Right lung (tissue), 5 donors: ENCODE data around the gene POLR3A. TPM values are rescaled to one million over a fixed set of nuclear protein-coding genes. Genes with fewer than 3 reads are reported as not detected.

Experiments used
- DNase-seq, 2 donors: peaks; one replicate each; pipeline ENCODE4 v3.0.0-alpha.2; 2013
- polyA plus RNA-seq, 5 donors: library from polyadenylated mRNA; unstranded; fragments of 120-200 nt; gene quantifications; one replicate each; pipeline versions ENCODE4 v1.2.1 to v1.2.3, GENCODE V29; 2013; ENCODE audit warnings: inconsistent platforms in 1 of 5, low replicate concordance in 1 of 5; ENCODE audit not compliant: insufficient read length in 5 of 5, insufficient read depth in 1 of 5

The POLR3A gene
- polyA plus RNA-seq, 5 donors: 14.7 to 20.8 (median 17.0) TPM

GRCh38 chr10:77921395-77921794 is 107.9 kb downstream of the POLR3A start:
- no peak for DNase-seq

- no peak for DNase-seq
These were observed 108.8 kb downstream of the POLR3A start for GRCh38 chr10:77920495-77920894.

GRCh38 chr10:77919713-77920108 is 109.6 kb downstream of the POLR3A start:
- no peak for DNase-seq

Other genes starting within 250 kb of the POLR3A start
- gene DLG5, start 102.8 kb downstream of the POLR3A start, polyA plus RNA-seq: 10 to 100 TPM; 37.5 to 53.2 (median 44.3) TPM
- gene RPS24, start 4.3 kb upstream of the POLR3A start, polyA plus RNA-seq: 1,000 to 10,000 TPM; 3,505 to 6,238 (median 3,983) TPM